ENCODE measurements around the gene SYT1. TPM values are rescaled to one million over a fixed set of nuclear protein-coding genes. Genes with fewer than 3 reads are reported as not detected.
"Not testable (repeated sequence)": the region's sequence is repeated elsewhere in the genome, so short reads cannot be mapped to it uniquely, and the experiment has no call there.

SYT1 gene
- total and polyA plus RNA-seq, 11 donors: 0.08 to 0.86 (median 0.16) TPM; not detected in 6

GRCh38 chr12:79206871-79207270 is 342.3 kb downstream of the SYT1 start:
- TF ChIP-seq, protein P1, sequence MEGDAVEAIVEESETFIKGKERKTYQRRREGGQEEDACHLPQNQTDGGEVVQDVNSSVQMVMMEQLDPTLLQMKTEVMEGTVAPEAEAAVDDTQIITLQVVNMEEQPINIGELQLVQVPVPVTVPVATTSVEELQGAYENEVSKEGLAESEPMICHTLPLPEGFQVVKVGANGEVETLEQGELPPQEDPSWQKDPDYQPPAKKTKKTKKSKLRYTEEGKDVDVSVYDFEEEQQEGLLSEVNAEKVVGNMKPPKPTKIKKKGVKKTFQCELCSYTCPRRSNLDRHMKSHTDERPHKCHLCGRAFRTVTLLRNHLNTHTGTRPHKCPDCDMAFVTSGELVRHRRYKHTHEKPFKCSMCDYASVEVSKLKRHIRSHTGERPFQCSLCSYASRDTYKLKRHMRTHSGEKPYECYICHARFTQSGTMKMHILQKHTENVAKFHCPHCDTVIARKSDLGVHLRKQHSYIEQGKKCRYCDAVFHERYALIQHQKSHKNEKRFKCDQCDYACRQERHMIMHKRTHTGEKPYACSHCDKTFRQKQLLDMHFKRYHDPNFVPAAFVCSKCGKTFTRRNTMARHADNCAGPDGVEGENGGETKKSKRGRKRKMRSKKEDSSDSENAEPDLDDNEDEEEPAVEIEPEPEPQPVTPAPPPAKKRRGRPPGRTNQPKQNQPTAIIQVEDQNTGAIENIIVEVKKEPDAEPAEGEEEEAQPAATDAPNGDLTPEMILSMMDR (IDR thresholded peaks at IDR 0.05): no peak
- TF ChIP-seq POLR2A (IDR thresholded peaks at IDR 0.05): no peak
- 77 to 97% (median 96%) methylated on average over 1 of the region's 1 CpG for WGBS, 4 donors
- Histone ChIP-seq H3K9me3 (peaks cover 0 to 7% (median 0%) of the 10 kb centered on the region in 12 donors), H3K4me3 (no peak overlapping the region), H3K27ac (no peak overlapping the region), H3K27me3 (no peaks in the 10 kb centered on the region), H3K4me1 (no peaks in the 10 kb centered on the region), H3K36me3 (no peaks in the 10 kb centered on the region)
- ATAC-seq (no peak), DNase-seq (no peak)
- intact Hi-C loops (cut with DNase I): no loop called here

GRCh38 chr12:79210403-79210802 is 345.8 kb downstream of the SYT1 start:
- intact Hi-C loops (cut with DNase I); H3K9me3 ChIP-seq; H3K4me1 ChIP-seq; H3K27ac ChIP-seq; H3K27me3 ChIP-seq; H3K36me3 ChIP-seq; H3K4me3 ChIP-seq; DNase-seq; ATAC-seq: not testable (repeated sequence)
- 93 to 99% (median 94%) methylated on average over 3 of the region's 3 CpGs for WGBS, 4 donors

DNA sequence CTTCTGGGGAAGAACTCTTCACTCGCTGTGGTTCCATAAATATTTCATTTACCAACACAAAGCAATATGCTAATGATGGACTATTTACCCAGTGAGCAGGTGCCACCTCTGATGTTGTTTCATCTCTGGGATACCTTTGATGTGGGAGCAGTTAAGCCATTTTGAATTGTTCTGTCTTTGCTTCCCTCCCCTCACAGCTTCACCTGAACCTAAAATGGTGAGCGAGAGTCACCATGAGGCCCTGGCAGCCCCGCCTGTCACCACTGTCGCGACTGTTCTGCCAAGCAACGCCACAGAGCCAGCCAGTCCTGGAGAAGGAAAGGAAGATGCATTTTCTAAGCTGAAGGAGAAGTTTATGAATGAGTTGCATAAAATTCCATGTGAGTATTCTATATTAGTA is 352.7 kb downstream of the SYT1 start:
- no peak overlapping the region for H3K4me3 ChIP-seq
- 71 to 89% (median 79%) methylated on average over 6 of the region's 6 CpGs for WGBS, 4 donors
- no peak overlapping the region for H3K27ac ChIP-seq
- no peaks in the 10 kb centered on the region for H3K36me3 ChIP-seq
- H3K27me3 ChIP-seq: no peaks in the 10 kb centered on the region
- no peak for DNase-seq
- no peaks in the 10 kb centered on the region for H3K4me1 ChIP-seq
- peaks cover 0 to 28% (median 12%) of the 10 kb centered on the region in 12 donors for H3K9me3 ChIP-seq
- ATAC-seq: no peak
- no peak for TF ChIP-seq POLR2A (IDR thresholded peaks at IDR 0.05)
- TF ChIP-seq, protein P1 (IDR thresholded peaks at IDR 0.05): no peak
- intact Hi-C loops (cut with DNase I): no loop called here

GRCh38 chr12:79223210-79223609 is 358.6 kb downstream of the SYT1 start:
- intact Hi-C loops (cut with DNase I): no loop called here
- Histone ChIP-seq H3K27ac (no peak overlapping the region), H3K36me3 (no peaks in the 10 kb centered on the region), H3K4me1 (no peaks in the 10 kb centered on the region), H3K27me3 (no peaks in the 10 kb centered on the region), H3K4me3 (no peak overlapping the region), H3K9me3 (peaks cover 0 to 41% (median 20%) of the 10 kb centered on the region in 12 donors)
- DNase-seq: no peak
- ATAC-seq: no peak
- 70 to 95% (median 85%) methylated on average over 1 of the region's 1 CpG for WGBS, 4 donors
- no peak for TF ChIP-seq POLR2A (IDR thresholded peaks at IDR 0.05)
- TF ChIP-seq, protein P1 (IDR thresholded peaks at IDR 0.05): no peak

- H3K4me1 ChIP-seq: no peaks in the 10 kb centered on the region
- peaks cover 0 to 41% (median 20%) of the 10 kb centered on the region in 12 donors for H3K9me3 ChIP-seq
- 83 to 90% (median 86%) methylated on average over 2 of the region's 2 CpGs for WGBS, 4 donors
- no peak for TF ChIP-seq POLR2A (IDR thresholded peaks at IDR 0.05)
- TF ChIP-seq, protein P1 (IDR thresholded peaks at IDR 0.05): no peak
- intact Hi-C loops (cut with DNase I): no loop called here
- no peaks in the 10 kb centered on the region for H3K36me3 ChIP-seq
- no peak overlapping the region for H3K4me3 ChIP-seq
- DNase-seq: no peak
- H3K27ac ChIP-seq: no peak overlapping the region
- no peak for ATAC-seq
- no peaks in the 10 kb centered on the region for H3K27me3 ChIP-seq
Measured at GRCh38 chr12:79223761-79224160, 359.2 kb downstream of the SYT1 start.
